RCC 7860 (cell line): ENCODE results near the gene LSM6.
A peak's percentile ranks its signal among the peaks of the same experiment; 100 is the strongest.

ENCODE experiments used
- DNase-seq: peaks from one replicate; pipeline ENCODE4 v3.0.0-alpha.2; 2015; ENCODE audit warnings: low spot score
- FAIRE-seq: peaks from 2 replicates; lab custom pipeline; 2012; peaks lifted over from hg19 to GRCh38; lab: Jason Lieb, UNC

Gene LSM6

DNA sequence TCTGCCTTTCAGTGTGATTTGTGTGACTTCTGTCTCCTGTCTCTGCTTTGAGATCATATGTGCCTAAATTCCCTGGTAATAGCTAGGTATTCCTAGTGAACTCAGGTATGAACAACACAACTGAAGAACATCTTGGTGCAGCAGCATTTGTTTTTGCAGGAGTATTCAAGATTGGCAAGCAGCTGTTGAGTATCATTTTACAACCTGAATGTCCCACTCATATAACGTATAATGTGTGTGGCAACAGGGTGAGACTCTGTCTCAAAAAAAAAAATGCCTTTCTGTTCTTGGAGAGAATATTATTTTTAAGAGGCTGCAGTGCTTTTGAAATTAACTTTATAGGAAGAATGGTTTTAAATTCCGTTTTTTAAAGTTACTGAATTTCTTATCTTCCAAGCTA is 7.7 kb downstream of the LSM6 start:
- DNase-seq (no peak), FAIRE-seq (no peak)

DNA sequence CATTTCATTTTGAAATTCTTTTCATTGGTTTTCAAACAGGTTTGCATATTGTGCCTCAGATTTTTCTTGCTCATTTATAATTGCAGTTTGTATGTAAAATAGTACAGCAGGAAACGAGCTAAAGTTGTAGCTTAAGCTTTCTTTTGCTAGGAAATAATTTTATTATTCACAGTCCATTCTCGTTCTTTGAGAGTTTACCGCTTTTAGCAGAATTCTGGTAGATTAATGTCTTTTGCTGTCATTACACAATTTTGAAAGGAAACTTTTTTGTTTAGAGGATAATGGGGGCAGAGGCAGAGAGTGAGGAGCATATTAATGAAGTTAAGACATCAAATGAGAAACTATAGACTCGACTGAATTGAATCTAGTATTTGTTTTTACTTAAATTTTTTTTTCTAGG is 10.5 kb downstream of the LSM6 start:
- FAIRE-seq (no peak), DNase-seq (no peak)

DNA sequence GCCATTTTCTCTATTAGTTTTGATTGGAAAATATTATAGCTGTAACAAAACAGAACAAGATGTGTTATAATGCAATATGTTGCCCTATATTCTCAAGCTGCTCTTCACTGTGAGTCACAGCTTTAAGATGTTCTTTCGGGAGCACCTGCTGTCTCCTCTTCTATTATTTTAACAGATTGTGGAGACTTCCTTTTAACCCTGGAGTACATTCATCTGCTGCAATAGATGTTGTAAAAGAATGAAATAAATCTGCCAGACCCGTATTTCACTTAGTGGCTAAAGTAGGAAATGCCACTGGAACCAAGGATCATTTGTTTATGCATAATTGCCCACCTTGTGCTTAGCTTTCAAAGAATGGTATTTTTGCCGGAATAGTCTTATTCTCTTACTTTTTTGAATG is 11.1 kb downstream of the LSM6 start:
- DNase-seq (no peak), FAIRE-seq (no peak)

DNA sequence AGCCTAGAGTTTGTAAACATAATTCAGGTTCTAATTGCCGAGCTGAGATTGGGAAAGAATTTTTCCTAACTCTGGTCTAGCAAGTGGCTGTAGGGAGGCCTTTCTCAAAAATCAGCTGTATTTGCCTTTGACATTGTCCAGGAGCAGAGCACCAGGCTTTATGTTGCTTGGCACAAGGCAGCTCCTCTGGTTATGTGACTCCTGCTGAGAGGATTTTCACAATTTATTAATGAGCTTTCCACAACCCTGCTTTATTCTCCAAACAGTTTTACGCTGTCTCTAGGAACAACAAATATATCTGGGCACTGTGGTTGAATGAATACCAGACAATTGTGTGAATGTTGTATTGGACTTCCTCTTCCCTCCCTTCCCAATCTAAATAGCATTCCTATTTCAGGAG is 14.9 kb downstream of the LSM6 start:
- DNase-seq (no peak), FAIRE-seq (no peak)

GRCh38 chr4:146191766-146192458 is 16.4 kb downstream of the LSM6 start:
- no peak for FAIRE-seq

GRCh38 chr4:146193628-146194027 is 18.1 kb downstream of the LSM6 start:
- FAIRE-seq (no peak), DNase-seq (no peak)

More at GRCh38 chr4:146191766-146192458, 16.4 kb downstream of the LSM6 start:
- DNase-seq, result no peak

- DNase-seq (no peak), FAIRE-seq (no peak)
Observed at GRCh38 chr4:146194212-146194611, 18.7 kb downstream of the LSM6 start.

DNA sequence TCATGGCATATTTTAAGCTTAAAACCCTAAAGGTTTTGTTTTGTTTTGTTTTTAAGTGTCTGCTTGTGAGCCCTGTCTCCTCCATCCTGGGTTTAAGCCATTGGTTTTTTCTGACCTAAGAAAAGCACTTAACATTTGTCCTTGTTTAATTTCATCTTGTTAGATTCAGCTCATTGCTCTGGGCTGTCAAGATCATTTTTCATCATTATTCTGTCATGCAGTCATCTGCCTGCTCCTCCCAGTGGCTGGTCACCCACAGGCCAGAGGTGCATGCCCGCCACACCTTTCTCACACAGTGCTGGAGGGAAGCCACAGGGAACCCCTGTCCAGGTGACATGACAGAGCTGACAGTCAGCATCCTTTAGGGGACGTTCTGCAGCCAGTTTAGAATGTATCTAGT is 27.1 kb downstream of the LSM6 start:
- DNase-seq (no peak), FAIRE-seq (no peak)

GRCh38 chr4:146207410-146207809 is 31.9 kb downstream of the LSM6 start:
- no peak for FAIRE-seq
- DNase-seq, result no peak

DNA sequence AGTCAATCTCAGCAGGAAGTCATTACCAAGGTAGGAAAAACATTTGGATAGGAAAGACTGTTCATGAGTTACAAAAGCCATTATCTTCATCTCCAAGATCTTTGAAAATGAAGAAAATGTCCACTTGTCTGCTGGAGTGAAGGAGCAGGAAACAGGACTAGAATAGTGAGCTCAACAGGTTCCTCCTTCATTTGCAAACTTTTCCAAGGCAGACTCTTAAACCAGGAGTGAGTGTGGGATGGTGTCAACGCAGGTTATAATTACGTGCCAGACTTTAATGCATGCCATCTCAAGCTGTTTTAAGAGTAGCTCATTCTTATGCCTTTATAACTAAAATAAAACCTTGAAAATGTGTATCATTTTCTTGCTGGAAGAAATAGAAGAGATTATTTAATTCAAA is 35.4 kb downstream of the LSM6 start:
- no peak for FAIRE-seq
- DNase-seq, result no peak

GRCh38 chr4:146211440-146211839 is 35.9 kb downstream of the LSM6 start:
- FAIRE-seq (no peak), DNase-seq (no peak)

DNA sequence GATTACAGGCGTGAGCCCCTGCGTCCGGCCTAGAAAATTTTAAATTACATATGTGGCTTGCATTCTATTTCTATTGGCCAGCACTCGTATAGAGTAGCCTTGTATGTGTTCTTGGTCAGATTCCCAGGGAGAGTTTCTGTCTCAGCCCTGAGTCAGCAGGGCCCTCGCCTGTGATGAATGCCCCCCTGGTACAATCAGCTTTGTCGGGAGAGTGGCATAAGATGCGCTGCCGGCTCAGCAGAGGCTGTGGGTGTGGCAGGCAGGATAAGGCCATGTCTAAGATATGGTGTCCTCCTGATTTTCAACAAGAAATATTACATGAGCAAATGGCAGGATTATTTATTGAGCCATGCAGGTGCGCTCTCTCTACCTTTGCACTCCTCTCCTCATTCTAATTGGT is 37.3 kb downstream of the LSM6 start:
- DNase-seq (no peak), FAIRE-seq (no peak)

- no peak for DNase-seq
- FAIRE-seq, result no peak
Observed at GRCh38 chr4:146214238-146214637, 38.7 kb downstream of the LSM6 start, which contains the start of gene REELD1. Gene REELD1, plus strand, starts transcription at chr4:146214538. Its CDS starts 2,415 bp downstream, at chr4:146216953.

GRCh38 chr4:146222313-146222712 is 46.8 kb downstream of the LSM6 start:
- DNase-seq (peak; percentile 73), FAIRE-seq (no peak)

DNA sequence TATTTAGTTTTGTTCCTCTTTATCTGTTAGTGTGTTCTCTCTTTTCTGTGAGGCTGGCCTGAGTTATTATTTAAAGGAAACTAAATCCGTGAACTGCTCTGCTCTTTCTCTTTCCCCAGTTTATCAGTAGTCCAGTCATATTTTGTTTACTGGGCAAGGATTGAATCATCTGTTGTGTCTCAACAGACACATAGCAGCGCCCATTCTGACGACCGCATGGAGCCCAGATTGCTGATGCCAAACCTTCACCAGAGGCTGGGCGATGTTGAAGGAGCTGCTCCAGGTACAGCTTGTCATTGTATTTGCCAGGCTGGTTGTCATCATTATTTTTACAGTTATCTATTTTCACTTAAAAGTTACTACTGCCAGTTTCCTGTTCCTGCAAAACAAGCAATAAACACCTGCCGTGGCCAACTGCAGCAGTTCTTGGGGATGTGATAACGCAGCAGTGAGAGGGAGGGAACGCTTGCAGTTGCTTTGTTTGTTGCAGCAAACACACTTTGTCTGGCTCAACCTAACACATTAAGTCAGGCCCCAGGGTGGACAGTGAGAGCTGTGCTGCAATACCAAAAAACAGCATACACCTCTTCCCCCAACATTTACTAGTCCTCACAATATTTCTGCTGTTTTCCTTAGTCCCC is 48.9 kb downstream of the LSM6 start:
- FAIRE-seq (no peak), DNase-seq (no peak)

DNA sequence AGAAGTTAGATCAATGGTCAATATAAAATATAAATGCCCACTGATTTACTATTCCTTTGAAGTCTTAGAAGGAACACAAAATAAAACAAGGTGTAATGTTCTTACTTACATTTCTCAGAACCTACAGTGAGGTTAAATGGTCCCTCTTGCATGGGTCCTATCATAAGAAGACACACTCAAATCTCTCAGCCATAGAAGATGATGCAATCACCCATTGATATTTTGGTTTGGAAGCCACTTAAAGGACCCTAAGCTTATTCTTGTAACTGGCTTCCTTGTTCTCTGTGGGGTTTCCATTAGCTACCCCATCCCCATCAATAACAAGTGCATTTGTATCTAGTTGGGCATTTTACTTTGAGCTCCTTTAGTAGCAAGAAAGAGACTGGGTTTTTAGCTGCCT is 53.9 kb downstream of the LSM6 start:
- DNase-seq (no peak), FAIRE-seq (no peak)

- DNase-seq, result no peak
- no peak for FAIRE-seq
Observed at GRCh38 chr4:146232131-146232722, 56.7 kb downstream of the LSM6 start.

DNA sequence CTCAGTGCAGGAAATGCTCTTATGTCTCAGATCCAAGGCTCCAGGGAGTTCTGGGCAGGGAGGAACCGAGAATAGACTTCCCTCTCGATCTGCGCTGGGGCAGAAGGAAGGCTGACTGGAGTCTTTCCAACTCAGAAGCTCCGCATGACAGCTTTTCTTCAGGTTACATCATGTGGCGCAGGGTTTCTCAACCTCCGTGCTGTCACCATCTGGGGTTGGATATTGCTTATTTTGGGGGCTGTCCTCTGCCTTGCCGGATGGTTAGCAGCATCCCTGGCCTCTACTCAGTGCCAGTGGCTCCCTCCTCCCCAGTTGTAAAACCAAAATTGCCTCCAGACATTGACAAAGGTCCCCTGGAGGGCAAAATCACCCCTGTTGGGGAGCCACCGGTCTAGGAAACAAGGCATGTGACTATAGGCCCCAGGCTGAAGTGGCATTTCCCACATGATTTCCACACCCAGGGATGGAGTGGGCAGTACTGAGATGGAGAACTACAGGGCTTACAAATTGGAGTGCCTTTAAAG is 60.2 kb downstream of the LSM6 start:
- FAIRE-seq (no peak), DNase-seq (no peak)

GRCh38 chr4:146236216-146236615 is 60.7 kb downstream of the LSM6 start:
- DNase-seq (no peak), FAIRE-seq (no peak)

DNA sequence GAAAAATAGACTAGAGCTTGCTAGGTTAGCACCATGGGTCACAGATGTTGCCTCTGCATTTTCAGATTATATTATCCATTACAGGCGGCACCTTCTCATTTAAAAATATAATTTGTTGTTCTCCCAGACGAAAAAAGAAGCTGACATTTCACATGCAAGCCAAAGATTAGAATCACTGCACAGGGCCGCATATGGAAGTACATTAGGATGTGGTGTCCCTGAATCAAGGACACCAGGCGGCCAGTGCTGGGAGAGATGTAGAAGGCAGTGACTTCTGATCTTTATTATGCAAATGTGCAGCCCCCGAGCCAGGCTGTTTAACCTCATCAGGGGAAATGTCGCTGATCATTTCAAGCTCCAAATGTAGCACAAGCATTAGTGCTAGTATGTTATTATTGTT is 61.6 kb downstream of the LSM6 start:
- FAIRE-seq (no peak), DNase-seq (no peak)

DNA sequence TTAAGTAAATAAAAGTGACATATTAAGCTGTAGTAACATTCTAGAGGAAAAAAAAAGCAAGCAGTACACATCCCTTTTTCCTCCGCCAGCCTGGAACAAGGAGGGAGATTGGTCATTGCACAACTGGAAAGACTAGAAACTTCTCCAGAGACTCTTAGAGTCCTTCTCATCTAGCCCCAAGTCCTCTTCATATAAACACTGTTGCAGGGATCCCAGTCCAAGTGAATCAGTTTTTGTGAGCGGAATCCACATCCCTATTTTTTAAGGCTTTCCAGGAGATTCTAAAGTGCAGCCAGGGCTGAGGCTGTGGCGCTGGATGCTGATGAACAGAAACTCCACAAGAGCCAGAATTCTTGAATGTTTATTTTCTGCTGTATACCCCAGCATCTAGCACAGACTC is 62.6 kb downstream of the LSM6 start:
- FAIRE-seq (no peak), DNase-seq (no peak)
